Endothelial cell of umbilical vein (primary cell): ENCODE results near the gene GPRC6A. TPM values are rescaled to one million over a fixed set of nuclear protein-coding genes. Genes with fewer than 3 reads are reported as not detected.

Experiments
- BruUV-seq: library from RNA; stranded (reverse); fragments of 400-500 nt; replicated peaks from 2 replicates; lab custom pipeline; 2021; lab: Mats Ljungman, UMichigan
- CTCF ChIA-PET: fragments of 300-600, 350-600 bp; sonication (Branson Sonifier 250); formaldehyde crosslinking; loops from one replicate; lab custom pipeline; 2021; ENCODE audit warnings: antibody characterized with exemption, inconsistent platforms; lab: Charles Lee
- POLR2A ChIA-PET: fragments of 300-600, 350-600 bp; sonication (Branson Sonifier 250); formaldehyde crosslinking; loops from one replicate; lab custom pipeline; 2021; ENCODE audit warnings: antibody characterized with exemption, inconsistent platforms; lab: Charles Lee
- DNase-seq: peaks from one replicate; pipeline ENCODE4 v3.0.0-alpha.2; 2011; ENCODE audit warnings: low read depth, low spot score
- FAIRE-seq: peaks from 2 replicates; lab custom pipeline; 2011; peaks lifted over from hg19 to GRCh38; lab: Jason Lieb, UNC
- H2AFZ ChIP-seq: 2 replicates; pipeline ENCODE4 v1.6.0; 2012; ENCODE audit warnings: low read depth, low read length, control low read depth, inconsistent platforms
- H3K27ac ChIP-seq: 2 replicates; pipeline ENCODE4 v1.5.1; 2011; ENCODE audit warnings: low read depth, mild to moderate bottlenecking, control low read depth, low read length, moderate library complexity; ENCODE audit not compliant: insufficient read depth
- H3K27me3 ChIP-seq, 2 experiments: 2 replicates each; pipeline versions ENCODE4 v1.6.0 to v1.6.1; 2011; ENCODE audit warnings: low read length in 2 of 2, mixed read lengths in 1 of 2; ENCODE audit not compliant: control insufficient read depth in 2 of 2, insufficient read depth in 2 of 2
- H3K36me3 ChIP-seq, 2 experiments: 2 replicates in 1 of 2; 3 replicates in 1 of 2; pipeline ENCODE4 v1.5.1; 2011; ENCODE audit warnings: low read length in 2 of 2, mild to moderate bottlenecking in 1 of 2, moderate library complexity in 1 of 2; ENCODE audit not compliant: control insufficient read depth in 2 of 2, insufficient read depth in 2 of 2; ENCODE audit errors: extremely low read depth in 1 of 2
- H3K4me1 ChIP-seq: 3 replicates; pipeline ENCODE4 v1.5.1; 2011; ENCODE audit warnings: mild to moderate bottlenecking, low read length; ENCODE audit not compliant: control insufficient read depth, insufficient read depth; ENCODE audit errors: extremely low read depth
- H3K4me2 ChIP-seq: 2 replicates; pipeline ENCODE4 v1.6.1; 2011; ENCODE audit warnings: low read length, control low read depth, mixed read lengths; ENCODE audit not compliant: insufficient read depth
- H3K4me3 ChIP-seq, 3 experiments: fragments of 200-600 bp in 1 of 3; sonication (generic), shearing (Covaris generic) in 1 of 3; replicated peaks in 1 of 3; 2 replicates each; pipeline ENCODE4 v1.5.1; 2011 to 2016; ENCODE audit warnings: control low read depth in 3 of 3, low read length in 3 of 3, mild to moderate bottlenecking in 2 of 3, inconsistent platforms in 1 of 3, low read depth in 1 of 3, moderate library complexity in 1 of 3; ENCODE audit not compliant: insufficient read depth in 1 of 3
- H3K79me2 ChIP-seq: 2 replicates; pipeline ENCODE4 v1.6.0; 2012; ENCODE audit warnings: low read length, inconsistent platforms; ENCODE audit not compliant: control insufficient read depth, insufficient read depth
- H3K9ac ChIP-seq: replicated peaks from 2 replicates; pipeline ENCODE3; 2011; ENCODE audit warnings: low read length, control low read depth; ENCODE audit not compliant: insufficient read depth; ENCODE audit errors: extremely low read depth
- H3K9me1 ChIP-seq: replicated peaks from 3 replicates; pipeline ENCODE4 v1.6.0; 2011; ENCODE audit warnings: mild to moderate bottlenecking, low read length; ENCODE audit not compliant: control insufficient read depth, insufficient read depth; ENCODE audit errors: extremely low read depth
- H3K9me3 ChIP-seq: replicated peaks from 2 replicates; pipeline ENCODE4 v1.5.1; 2012; ENCODE audit warnings: low read length, inconsistent platforms; ENCODE audit not compliant: control insufficient read depth, insufficient read depth
- H4K20me1 ChIP-seq: replicated peaks from 2 replicates; pipeline ENCODE3; 2011; ENCODE audit warnings: mild to moderate bottlenecking, low read length; ENCODE audit not compliant: control insufficient read depth, insufficient read depth; ENCODE audit errors: extremely low read depth
- FOS ChIP-seq: IDR thresholded peaks from 2 replicates; pipeline ENCODE4 v1.6.1; 2011; ENCODE audit warnings: mild to moderate bottlenecking, low read length, moderate library complexity, borderline replicate concordance; ENCODE audit not compliant: insufficient read depth
- JUN ChIP-seq: IDR thresholded peaks from 2 replicates; pipeline ENCODE4 v1.6.1; 2011; ENCODE audit warnings: borderline replicate concordance, low read depth; ENCODE audit not compliant: insufficient read length, insufficient read depth
- MAX ChIP-seq: IDR thresholded peaks from 2 replicates; pipeline ENCODE4 v1.6.1; 2011; ENCODE audit not compliant: insufficient read depth, insufficient read length
- POLR2A ChIP-seq: IDR thresholded peaks from 2 replicates; pipeline ENCODE4 v1.6.1; 2012; ENCODE audit warnings: low read depth, mild to moderate bottlenecking, control low read depth, low read length
- dilution Hi-C: fragments of 300-500 bp; cut with MboI; formaldehyde crosslinking; loops from one replicate; pipeline ENCODE4 v1.15.0; 2019; ENCODE audit warnings: low sequenced_read_pairs; ENCODE audit not compliant: extremely low pct_ligation_motif_present
- intact Hi-C: fragments of 100-400 bp; cut with micrococcal nuclease; formaldehyde crosslinking; loops from one replicate; pipeline ENCODE4 v1.10.0; 2022
- polyA plus RNA-seq, 4 experiments: library from polyadenylated mRNA; depleted of rRNA in 3 of 4; stranded (reverse) in 3 of 4; unstranded in 1 of 4; fragments of >200 nt; gene quantifications; 2 replicates each; pipeline versions ENCODE4 v1.2.1 to v1.2.3, GENCODE V29; 2011 to 2012; ENCODE audit warnings: missing spikeins in 1 of 4
- total RNA-seq: library from RNA; stranded (reverse); gene quantifications from 2 replicates; pipeline ENCODE4 v1.2.3, GENCODE V29; 2021
- TF ChIP-seq, protein P1 (sequence below), 2 donors: IDR thresholded peaks; 1 replicate in 1 of 2; 2 replicates in 1 of 2; pipeline ENCODE4 v1.5.1; 2011; ENCODE audit warnings: low read length in 2 of 2, mild to moderate bottlenecking in 2 of 2, moderate library complexity in 2 of 2, control low read depth in 1 of 2, inconsistent platforms in 1 of 2, low read depth in 1 of 2; ENCODE audit not compliant: insufficient read depth in 1 of 2; ENCODE audit errors: extremely low read depth in 1 of 2

Gene GPRC6A
- total and polyA plus RNA-seq, 2 donors (not counting 3 experiments of a cell fraction or from before 2014, with no cell fraction given) = not detected

GRCh38 chr6:116858060-116858459 lies 29.2 kb upstream of the GPRC6A start:
- no peak overlapping the region for H3K4me3 ChIP-seq
- no peak overlapping the region for H3K4me2 ChIP-seq
- no peak overlapping the region for H3K27ac ChIP-seq
- H3K9me1 ChIP-seq = no peaks in the 10 kb centered on the region
- H3K9ac ChIP-seq = no peak overlapping the region
- H3K9me3 ChIP-seq = no peaks in the 10 kb centered on the region
- no peaks in the 10 kb centered on the region for H3K36me3 ChIP-seq
- H3K4me1 ChIP-seq = no peaks in the 10 kb centered on the region
- intact Hi-C loops (no loop called here), dilution Hi-C loops (no loop called here)
- FAIRE-seq = no peak
- no peak overlapping the region for H2AFZ ChIP-seq
- H3K79me2 ChIP-seq = no peaks in the 10 kb centered on the region
- H3K27me3 ChIP-seq = no peaks in the 10 kb centered on the region
- DNase-seq = no peak
- no peaks in the 10 kb centered on the region for H4K20me1 ChIP-seq
- ChIA-PET CTCF (interaction anchor here (1.0 to 1.9 kb wide), 2 partner anchors 14 to 31 kb away, joined by 3 to 5 read pairs; no protein-coding TSS in a partner anchor), POLR2A (no interaction called here)
- BruUV-seq = no TSS peak
- TF ChIP-seq JUN (no peak), FOS (no peak), MAX (no peak)
- TF ChIP-seq, protein P1, sequence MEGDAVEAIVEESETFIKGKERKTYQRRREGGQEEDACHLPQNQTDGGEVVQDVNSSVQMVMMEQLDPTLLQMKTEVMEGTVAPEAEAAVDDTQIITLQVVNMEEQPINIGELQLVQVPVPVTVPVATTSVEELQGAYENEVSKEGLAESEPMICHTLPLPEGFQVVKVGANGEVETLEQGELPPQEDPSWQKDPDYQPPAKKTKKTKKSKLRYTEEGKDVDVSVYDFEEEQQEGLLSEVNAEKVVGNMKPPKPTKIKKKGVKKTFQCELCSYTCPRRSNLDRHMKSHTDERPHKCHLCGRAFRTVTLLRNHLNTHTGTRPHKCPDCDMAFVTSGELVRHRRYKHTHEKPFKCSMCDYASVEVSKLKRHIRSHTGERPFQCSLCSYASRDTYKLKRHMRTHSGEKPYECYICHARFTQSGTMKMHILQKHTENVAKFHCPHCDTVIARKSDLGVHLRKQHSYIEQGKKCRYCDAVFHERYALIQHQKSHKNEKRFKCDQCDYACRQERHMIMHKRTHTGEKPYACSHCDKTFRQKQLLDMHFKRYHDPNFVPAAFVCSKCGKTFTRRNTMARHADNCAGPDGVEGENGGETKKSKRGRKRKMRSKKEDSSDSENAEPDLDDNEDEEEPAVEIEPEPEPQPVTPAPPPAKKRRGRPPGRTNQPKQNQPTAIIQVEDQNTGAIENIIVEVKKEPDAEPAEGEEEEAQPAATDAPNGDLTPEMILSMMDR (IDR thresholded peaks at IDR 0.05; ENCODE audit: extremely low read depth in 1 of 2, insufficient read depth in 1 of 2, low read depth in 1 of 2, low read length in 2 of 2) = no peak

- Histone ChIP-seq H3K4me2 (no peak overlapping the region), H2AFZ (no peak overlapping the region), H3K4me1 (no peaks in the 10 kb centered on the region), H3K36me3 (no peaks in the 10 kb centered on the region), H3K9me1 (no peaks in the 10 kb centered on the region), H3K9me3 (no peaks in the 10 kb centered on the region), H3K27ac (no peak overlapping the region), H3K27me3 (no peaks in the 10 kb centered on the region), H4K20me1 (no peaks in the 10 kb centered on the region), H3K79me2 (no peaks in the 10 kb centered on the region), H3K4me3 (no peak overlapping the region), H3K9ac (no peak overlapping the region)
- DNase-seq (peak; percentile 36), FAIRE-seq (no peak)
- CTCF ChIA-PET = interaction anchor here (0.6 to 2.9 kb wide), 14 partner anchors 14 to 836 kb away, joined by 3 to 15 read pairs (median 4); partner anchors contain the start of gene CALHM5
- no TSS peak for BruUV-seq
- POLR2A ChIA-PET = no interaction called here
- no peak for TF ChIP-seq POLR2A
- TF ChIP-seq, protein P1 (IDR thresholded peaks at IDR 0.05; ENCODE audit: extremely low read depth in 1 of 2, insufficient read depth in 1 of 2, low read depth in 1 of 2, low read length in 2 of 2) = peak in 1 of 2 donors; percentile 7
- dilution Hi-C loops (no loop called here), intact Hi-C loops (loop anchor here (1.0 to 5.0 kb wide), 5 partner anchors 68 to 630 kb away; no protein-coding TSS in a partner anchor)
Observed at GRCh38 chr6:116847227-116847626, 18.3 kb upstream of the GPRC6A start.
